LoVo (cell line): ENCODE data around the gene SH3BP2.

Experiments used
- DNase-seq: peaks from one replicate; pipeline ENCODE4 v3.0.0-alpha.2; 2016; ENCODE audit warnings: low spot score

SH3BP2 gene

GRCh38 chr4:2819244-2820215 lies 26.6 kb downstream of the SH3BP2 start:
- DNase-seq: no peak

GRCh38 chr4:2820216-2820982 lies 27.5 kb downstream of the SH3BP2 start:
- no peak for DNase-seq

DNA sequence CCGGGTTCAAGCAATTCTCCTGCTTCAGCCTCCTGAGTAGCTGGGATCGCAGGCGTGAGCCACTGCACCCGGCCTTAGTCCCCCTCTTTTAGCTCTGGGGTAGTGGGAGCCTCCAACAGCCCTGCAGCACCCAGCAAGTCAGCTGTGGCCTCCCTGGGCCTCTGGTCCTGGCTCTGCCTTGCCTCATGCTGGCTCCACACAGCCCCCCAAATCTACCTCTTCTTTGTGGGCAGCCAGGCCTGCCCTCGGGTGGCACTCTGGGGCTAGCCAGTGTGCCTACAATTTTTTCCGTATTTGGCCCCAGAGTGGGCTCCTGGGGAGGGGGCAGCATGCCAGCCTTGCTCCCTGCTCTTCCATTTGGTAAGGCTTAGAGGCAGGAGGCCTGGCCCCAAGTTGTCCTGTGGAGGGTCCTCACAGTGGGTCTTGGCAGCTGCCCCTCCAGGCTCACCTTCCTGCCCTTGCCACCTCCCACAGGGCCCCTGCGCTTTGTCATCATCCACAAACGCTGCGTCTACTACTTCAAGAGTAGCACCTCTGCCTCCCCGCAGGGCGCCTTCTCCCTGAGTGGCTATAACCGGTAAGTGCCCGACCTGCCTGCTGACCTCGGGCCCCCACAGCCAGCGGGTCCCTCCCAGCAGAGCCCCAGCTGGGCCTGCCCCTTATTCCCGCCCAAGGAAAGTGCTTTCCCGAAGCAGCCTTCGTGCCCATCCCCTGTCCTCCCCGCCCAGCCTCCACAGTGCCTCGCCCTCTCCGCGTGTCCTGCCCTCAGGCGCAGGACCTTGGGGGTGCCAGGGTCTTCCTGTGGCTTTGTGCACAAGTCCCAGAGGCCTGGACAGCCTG lies 29.8 kb downstream of the SH3BP2 start:
- no peak for DNase-seq

GRCh38 chr4:2823301-2823670 lies 30.4 kb downstream of the SH3BP2 start:
- no peak for DNase-seq

DNA sequence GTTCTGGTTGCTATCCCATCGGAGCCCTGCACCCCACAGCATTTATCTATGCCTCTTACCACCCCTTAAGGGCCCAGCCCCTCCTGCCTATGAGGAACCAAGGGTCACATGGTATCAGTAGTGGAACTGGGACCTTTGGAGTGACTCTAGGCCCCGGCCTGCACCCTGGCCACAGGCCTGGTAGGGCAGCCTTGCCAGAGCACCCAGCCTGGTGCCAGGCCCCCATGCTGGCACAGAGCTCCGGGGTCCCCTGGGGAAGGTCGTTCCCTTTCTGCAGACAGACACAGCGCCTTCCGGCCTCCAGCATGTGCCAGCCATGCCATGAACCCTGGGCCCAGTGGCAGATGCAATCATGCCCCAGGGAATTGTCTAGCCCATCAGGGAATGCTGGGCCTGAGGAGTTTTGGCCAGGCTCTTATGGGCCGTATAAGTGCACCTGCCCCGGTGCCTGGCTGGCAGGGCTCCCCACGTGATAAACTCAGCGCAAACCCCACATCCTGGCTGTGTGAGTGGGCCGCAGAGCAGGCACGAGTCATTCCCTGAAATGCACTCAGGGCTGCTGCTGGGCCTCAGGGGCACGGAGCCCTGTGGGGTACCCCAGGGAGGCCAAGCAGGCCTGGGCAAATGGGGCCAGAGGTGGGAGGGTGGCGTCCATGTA lies 30.9 kb downstream of the SH3BP2 start:
- DNase-seq: no peak

DNA sequence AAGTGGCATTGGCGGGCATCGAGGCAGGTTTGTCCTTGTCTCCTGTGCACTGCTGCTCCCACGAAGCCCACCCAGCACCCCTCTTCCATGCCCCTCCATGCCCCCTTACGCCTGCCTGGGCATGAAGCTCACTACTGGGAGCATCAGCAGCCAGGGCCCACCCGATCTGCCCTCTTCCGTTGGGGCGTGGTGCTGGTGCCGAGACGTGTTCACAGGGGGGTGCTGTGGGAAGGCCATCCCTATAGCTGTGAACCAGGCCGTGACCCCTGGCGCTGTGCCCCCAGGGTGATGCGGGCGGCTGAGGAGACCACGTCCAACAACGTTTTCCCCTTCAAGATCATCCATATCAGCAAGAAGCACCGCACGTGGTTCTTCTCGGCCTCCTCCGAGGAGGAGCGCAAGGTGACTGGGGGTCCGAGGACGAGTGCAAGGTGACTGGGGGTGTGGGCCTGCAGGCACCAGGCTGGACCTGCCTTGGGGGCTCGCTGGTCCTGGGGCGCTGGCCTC lies 31.5 kb downstream of the SH3BP2 start:
- DNase-seq: no peak

DNA sequence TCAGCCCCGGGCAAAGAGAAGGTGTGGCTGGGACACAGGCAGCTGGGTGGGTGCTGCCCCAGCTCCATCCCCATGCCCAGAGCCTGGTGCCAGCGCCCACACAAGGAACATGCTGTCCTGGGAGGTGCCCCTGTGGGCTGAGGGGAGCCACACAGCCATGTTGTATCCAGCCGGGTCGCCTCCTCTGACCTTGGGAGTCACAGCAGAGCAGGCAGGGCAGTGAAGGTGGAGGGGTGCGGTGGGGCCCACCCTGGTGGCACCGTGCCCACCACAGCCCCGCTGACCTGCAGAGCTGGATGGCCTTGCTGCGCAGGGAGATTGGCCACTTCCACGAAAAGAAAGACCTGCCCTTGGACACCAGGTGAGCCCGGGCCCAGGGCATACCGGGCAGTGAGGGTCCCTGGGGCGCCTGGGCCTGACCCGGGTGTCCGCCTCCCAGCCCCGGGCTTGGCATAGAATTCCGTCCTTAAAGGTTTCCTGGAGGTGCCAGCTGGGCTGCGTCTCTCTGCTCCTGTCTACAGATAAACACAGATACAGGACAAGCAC lies 32.0 kb downstream of the SH3BP2 start:
- no peak for DNase-seq

GRCh38 chr4:2825740-2826139 lies 32.9 kb downstream of the SH3BP2 start:
- DNase-seq: no peak

GRCh38 chr4:2827071-2827873 lies 34.4 kb downstream of the SH3BP2 start:
- DNase-seq: no peak

GRCh38 chr4:2827874-2828751 lies 35.2 kb downstream of the SH3BP2 start:
- DNase-seq: no peak

DNA sequence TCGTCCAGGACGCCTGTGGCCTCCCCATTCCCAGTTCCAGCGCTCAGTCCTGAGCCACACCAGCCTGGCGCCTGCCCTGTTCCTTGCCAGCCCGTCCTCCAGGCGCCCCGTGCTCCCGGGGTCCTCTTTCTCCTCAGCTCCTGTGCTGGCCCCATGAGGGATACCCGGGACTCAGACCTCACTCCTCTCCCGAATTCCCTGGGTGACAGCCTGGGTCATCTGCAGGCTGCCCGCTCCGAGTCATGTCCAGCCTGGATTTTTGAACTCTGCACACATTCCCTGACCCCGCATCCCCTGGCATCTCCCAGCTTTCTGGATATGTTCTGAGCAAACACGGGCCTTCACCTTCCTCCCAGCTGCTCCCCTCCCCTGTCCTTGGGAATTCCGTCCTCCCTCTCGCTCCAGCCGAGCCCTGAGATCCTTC lies 35.9 kb downstream of the SH3BP2 start:
- DNase-seq: no peak

DNA sequence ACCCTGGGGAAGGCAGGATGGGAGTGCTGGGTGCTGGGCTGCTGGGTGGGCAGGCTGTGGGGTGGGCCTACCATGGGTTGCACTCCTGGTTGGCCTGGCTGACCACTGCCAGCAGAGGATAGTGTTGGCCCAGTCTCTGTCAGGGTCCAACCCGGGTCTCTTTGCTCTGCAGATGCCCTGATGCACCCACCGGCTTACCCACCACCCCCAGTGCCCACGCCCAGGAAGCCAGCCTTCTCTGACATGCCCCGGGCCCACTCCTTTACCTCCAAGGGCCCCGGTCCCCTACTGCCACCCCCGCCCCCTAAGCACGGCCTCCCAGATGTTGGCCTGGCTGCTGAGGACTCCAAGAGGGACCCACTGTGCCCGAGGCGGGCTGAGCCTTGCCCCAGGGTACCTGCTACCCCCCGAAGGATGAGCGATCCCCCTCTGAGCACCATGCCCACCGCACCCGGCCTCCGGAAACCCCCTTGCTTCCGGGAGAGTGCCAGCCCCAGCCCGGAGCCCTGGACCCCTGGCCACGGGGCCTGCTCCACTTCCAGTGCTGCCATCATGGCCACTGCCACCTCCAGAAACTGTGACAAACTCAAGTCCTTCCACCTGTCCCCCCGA lies 36.5 kb downstream of the SH3BP2 start:
- no peak for DNase-seq

- no peak for DNase-seq
Measured at GRCh38 chr4:2829933-2830451, 37.1 kb downstream of the SH3BP2 start.

- no peak for DNase-seq
Measured at GRCh38 chr4:2830632-2831610, 38.0 kb downstream of the SH3BP2 start.

DNA sequence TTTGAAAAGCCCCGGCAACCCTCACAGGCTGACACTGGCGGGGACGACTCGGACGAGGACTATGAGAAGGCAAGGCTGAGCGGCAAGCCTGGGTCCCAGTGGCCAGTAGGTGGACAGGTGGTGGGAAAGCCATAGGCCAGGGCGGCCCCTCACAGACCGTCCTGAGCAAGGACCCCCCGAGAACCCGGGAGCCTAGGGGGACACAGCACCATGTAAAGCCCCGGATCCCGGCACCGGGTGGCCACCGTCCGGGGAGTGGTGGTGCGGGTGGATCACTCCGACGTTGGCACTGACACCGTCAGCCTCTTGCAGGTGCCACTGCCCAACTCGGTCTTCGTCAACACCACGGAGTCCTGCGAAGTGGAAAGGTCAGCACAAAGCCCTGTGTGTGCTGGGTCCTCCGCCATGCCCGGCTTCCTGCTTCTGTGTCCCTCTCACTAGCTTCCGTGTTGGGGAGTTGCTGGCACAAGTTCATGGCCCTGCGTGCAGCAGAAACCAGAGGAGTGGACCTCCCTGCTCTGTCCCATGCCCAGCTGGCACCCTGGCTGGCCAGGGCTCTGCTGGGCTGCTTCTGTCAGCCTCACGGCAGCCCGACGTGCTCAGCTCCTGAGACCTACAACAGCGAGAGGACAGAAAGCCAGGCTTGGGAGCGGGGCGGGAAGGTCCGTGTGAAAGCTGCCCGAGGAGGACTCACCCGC lies 38.9 kb downstream of the SH3BP2 start:
- no peak for DNase-seq

DNA sequence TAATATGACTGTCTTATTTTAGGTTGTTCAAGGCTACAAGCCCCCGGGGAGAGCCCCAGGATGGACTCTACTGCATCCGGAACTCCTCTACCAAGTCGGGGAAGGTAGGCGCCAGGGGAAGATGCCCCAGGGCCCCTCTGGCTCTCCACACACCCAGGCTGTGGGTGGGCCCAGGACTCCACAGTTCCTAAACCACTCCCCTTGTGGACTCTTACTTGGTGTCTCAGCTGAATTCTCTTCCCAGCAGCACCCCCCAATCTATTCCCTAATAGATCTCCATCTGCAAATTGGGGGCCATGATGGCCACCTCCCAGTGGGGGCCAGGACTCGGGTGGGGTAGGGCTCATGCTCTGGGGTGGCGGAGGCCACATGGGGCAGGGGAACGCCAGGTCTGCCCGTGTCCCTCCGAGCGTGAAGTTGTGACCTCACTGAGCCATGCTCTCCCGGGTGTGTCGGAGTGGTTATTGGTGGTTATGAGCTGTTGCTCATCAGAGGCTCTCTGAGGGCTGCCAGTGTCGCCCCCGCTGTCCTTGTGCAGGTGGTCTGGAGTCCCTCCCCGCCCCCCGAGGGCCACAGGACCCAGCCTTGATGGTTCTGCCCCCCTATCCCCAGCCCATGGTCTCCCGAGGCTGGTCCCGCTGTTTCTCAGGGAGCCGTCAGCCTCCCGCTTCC lies 39.6 kb downstream of the SH3BP2 start:
- no peak for DNase-seq
